Activated CD4-positive, alpha-beta T cell treated with anti-CD3 and anti-CD28 coated beads, Interleukin-2, amount 50 U/mL, for 16 hours (primary cell): Measurements from ENCODE around the gene CDH18.

Source experiments
- DNase-seq: peaks from one replicate; pipeline ENCODE4 v3.0.0-alpha.2; 2020

CDH18 gene

DNA sequence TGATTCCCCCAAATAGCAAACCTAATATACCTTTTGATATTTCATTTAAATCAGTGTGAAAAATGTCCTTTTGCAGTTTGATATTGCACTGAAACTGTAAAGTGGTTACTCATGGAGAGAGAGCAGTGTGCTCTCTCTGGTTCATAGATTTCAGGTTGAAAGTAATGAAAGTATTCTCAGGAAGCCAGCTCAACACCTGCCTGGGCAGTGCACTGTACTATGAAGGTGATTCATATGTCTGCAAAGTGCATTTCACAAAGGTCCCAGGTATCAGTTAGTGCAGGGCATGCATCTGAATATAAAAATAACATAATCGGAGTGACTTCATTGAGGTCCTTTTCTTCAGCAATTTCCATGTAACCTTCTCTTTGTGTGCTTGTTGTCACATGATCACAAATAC is 274.3 kb downstream of the CDH18 start:
- DNase-seq = no peak

- DNase-seq = no peak
Measured at GRCh38 chr5:19709403-19709802, 278.6 kb downstream of the CDH18 start.

GRCh38 chr5:19706776-19707175 is 281.2 kb downstream of the CDH18 start:
- no peak for DNase-seq

DNA sequence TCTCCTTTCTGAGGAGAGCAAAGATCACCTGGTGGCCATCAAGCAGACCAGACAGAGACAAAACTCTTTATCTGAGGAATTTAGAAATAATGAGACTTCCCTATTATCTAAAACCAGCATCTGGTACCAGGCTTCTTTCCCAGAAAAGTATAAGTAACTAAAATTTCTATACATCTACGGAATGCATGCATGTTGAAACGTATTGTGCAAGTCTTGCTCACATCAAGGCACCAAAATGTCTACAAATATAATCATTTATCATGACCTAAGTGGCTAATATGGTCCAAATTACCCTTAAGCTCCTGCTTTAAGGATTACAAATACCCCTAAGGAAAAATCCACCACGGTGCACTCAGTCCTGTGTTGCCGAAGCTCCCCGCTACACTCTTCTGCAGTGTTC is 286.3 kb downstream of the CDH18 start:
- no peak for DNase-seq

- no peak for DNase-seq
Measured at GRCh38 chr5:19694949-19695611, 292.9 kb downstream of the CDH18 start.

GRCh38 chr5:19690978-19691377 is 297.0 kb downstream of the CDH18 start:
- DNase-seq = no peak

GRCh38 chr5:19685473-19685872 is 302.5 kb downstream of the CDH18 start:
- DNase-seq = no peak

DNA sequence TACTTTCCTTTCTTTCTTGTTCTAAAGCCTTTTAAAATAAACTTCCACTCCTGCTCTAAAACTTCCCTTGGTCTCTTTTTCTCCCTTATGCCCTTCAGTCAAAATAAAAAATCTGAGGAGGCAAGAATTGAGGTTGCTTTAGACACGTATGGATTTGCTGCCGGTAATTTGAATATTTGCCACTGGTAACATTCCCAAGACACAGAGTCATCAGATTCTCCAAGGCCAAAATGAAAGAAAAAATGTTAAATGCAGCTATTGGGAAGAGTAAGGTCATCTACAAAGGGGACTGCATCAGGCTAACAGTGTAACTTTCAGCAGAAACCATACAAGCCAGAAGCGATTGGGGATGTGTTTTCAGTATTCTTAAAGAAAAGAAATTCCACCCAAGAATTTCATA is 311.1 kb downstream of the CDH18 start:
- no peak for DNase-seq

DNA sequence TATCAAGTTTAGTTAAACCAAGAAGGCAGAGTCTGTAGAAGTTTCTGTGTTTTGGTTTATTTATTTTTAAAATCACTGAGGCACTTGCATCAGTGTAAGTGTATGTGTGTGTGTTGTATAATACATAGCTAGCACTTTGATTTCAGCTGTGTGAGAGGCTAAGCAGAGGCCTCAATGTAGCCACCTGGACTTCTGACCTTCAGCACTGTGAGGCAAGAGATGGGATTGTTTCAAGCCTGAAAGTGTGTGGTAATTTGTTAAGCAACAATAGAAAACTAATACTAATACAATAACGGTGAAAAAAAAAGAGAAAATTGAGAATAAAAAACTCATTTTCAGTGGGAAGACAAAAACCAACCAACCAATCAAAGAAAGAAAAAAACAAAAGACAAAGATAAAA is 327.3 kb downstream of the CDH18 start:
- DNase-seq = no peak

DNA sequence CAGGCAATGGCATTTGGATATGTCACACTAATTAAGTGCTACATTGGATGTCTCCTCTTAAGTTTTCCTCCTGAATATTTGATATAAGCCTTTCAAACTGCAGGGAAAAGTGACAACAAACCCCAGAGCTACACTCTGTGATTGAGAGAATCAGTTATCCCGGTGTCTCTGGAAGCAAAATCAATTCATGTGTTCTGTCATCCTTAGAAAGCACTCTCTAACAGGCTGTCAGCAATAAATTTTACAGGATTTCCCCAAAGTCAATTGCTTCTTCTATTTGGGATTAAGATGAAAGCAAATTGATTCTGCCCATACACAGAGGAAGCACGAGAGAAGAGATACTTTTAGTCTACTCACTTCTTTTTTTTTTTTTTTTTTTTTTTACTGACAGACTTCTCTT is 332.4 kb downstream of the CDH18 start:
- no peak for DNase-seq

DNA sequence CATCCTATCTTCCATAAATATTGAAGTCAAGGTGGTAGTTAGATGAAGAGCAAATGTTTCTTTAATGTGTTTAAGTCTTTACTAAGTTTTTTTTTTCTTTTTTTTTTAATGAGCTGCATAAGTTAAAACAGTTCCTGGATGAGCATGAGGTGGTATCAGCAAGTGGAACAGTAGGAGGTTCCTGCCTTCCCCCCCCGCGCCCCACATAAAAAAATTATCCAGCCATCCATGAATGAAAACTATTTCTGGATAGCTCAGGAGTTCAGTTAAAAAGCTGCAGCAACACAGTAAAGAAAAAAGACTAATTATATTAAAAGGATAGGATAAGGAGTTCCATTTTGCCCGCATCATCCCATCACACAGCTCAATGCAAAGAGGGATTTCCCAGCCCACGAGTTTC is 349.5 kb downstream of the CDH18 start:
- no peak for DNase-seq

DNA sequence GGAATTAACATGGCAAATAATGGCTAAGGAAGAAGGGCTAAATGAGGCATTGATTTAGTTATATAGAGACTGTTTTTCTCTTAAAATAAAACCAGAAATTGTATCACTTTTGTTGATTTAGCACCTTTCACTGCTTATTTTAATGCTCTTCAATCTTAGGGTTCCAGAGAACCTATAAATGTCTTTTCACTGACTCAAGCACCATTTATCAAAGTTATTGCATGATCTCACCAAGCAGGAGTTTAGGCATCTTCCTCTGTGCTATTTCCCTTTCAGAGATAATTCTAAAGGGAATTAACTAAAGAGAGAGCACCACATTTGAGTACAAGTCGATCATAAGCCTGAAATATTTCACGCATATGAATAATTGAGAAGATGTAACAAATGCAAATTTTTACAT is 357.1 kb downstream of the CDH18 start:
- DNase-seq = no peak

- no peak for DNase-seq
Measured at GRCh38 chr5:19626211-19626610, 361.8 kb downstream of the CDH18 start.

GRCh38 chr5:19625562-19625961 is 362.4 kb downstream of the CDH18 start:
- DNase-seq = no peak

DNA sequence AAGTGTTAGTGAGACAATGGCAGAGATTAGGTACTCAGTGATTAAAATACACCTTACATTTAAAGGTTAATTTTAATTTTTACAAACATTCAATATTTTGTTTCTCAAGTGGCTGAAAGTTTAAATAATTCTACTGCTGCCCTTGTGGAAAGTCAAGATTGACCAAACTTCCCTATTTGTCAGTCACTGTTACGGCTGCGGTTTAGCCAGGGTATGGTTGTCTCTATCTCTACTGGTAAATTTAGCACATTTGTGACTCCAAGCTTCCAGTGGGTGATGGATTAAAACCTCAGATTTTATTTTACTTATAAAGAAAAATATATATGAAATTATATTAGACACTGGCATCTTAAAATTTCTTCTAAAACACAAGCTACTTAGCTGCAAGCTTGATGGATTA is 368.4 kb downstream of the CDH18 start:
- DNase-seq = no peak

DNA sequence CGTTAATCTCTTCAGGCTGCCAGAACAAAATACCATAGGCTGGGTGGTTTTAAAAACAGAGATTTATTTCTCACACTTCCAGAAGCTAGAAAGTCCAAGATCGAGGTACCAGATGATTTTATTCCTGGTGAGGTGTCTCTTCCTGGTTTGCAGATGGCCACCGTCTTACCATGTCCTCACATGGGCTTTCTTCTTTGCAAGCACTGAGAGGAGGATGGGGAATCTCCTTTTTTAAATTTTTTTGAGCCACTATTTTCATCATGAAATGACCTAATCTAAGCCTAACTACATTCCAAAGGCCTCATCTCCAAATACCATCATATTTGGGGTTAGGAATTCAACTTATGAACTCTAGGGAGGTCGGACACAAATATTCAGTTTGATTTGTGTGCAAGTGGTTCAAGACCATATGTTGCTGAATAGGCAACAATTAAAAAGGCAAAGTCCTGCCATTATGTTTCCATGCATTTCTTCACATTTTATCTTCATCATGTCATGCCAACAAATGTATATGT is 371.2 kb downstream of the CDH18 start:
- no peak for DNase-seq

DNA sequence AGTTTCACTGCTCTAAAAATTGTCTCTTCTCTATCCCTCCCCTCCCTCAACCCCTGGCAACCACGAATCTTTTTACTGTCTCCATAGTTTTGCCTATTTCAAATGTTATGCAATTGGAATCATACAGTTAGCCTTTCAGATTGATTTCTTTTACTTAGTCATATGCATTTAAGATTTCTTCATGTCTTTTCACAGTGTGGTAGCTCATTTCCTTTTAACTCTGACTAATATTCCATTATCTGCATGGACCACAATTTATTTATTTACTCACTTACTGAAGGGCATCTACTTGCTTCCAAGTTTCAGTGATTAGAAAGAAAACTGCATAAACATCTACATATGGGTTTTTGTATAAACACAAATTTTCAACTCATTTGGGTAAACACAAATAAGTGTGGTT is 372.3 kb downstream of the CDH18 start:
- DNase-seq = no peak

- DNase-seq = no peak
Measured at GRCh38 chr5:19615071-19615470, 372.9 kb downstream of the CDH18 start.

DNA sequence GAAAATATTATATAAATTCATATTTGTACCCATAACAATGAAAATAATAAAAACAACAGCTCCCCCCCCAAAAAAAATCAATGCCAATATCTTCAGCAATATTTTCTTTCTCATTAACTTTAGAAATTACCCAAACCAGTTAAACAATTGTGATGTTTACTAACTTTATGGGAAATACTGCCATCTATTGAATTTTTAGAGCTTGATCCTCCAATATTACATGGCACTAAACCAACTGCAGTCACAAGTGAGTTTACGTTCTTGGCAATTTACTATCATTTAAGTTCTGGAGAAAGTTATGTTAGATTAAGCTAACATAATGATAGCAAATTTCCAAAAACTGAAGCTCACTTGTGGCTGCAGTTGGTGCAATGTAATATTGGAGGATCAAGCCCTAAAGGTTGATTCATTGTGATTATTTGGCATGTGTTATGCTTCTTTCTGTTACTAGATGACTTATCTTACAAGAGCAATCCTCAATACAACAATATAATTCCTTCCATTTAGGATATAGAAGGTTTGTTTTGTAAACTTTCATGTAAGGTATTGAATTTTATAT is 379.5 kb downstream of the CDH18 start:
- DNase-seq = no peak

DNA sequence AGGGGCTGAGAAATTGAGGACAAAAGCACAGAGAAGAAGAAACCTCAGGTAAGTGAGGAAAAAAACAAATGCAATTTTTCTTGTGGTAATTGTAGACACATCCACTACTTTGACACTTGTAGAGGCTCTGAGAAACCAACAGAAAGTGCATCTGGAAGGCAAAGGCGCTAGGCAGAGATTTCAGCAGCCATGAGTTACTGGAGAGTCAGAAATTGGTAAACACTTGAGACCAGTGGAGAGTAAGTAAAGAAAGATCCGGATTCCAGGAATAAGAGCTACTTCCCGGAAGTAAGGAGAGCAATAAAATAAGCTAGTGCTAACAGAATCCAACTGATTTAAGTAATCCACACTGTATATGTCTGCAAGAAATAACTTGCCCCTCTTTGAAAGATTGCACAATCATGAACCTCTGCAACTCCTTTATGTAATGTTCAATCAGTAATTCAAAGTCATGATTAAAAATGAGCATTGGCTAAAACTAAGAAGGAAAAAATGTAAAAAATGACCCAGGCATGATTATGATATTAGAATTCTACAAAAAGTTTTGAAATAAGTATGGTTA is 382.1 kb downstream of the CDH18 start:
- DNase-seq = no peak

DNA sequence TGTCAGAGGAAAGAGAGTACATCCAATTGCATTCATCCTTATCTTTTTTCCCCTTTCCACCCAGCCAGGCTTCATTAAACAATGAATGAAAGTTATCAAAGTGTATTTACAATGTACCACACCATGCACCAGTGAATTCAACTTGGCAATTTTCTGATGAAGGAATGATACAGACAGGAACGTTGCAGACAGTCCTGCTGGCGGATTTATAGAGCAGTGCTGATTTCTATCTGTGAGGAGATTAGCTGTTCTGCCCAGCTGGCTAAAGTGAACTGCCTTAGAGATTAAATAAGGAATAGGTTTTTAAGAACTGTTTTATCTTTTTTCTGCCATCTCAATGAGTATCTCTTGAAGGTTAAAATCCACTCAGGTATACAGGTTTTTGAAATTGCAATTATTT is 403.9 kb downstream of the CDH18 start:
- no peak for DNase-seq

- no peak for DNase-seq
Measured at GRCh38 chr5:19577882-19578281, 410.1 kb downstream of the CDH18 start.

DNA sequence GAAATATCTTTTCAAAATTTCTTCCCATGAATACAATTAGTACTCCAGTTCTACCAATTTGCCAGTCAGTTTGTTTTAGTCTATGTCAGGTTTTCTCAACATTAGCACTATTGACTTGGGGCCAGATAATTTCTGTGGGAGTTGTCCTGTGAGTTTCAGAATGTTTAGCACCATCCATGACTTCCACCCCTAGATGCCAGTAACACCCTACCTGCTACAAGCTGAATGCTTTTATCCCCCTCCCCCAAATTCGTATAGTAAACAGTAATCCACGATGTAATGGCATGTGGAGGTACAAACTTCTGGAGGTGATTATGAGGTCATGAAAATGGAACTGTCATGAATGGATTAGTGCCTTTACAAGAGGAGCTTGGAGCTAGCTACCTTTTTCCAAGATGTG is 420.0 kb downstream of the CDH18 start:
- no peak for DNase-seq

DNA sequence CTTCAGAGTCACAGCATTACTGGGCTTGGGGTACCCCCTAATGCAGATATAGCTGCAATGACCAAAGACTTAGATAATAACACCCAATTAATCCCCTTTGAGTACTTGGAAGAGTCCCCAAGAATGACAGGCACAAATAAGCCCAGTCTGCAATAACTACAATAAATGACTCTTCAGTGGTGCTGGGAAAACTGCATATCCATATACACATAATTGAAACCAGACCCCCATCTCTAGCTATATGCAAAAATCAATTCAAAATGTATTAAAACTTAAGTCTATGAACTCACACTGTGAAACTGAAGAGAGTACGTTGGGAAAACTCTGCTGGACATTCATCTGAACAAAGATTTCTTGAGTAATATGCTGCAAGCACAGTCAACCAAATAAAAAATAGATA is 422.5 kb downstream of the CDH18 start:
- no peak for DNase-seq

- DNase-seq = no peak
Measured at GRCh38 chr5:19564036-19564435, 424.0 kb downstream of the CDH18 start.
